Superior temporal gyrus (tissue), 1 donor: Measurements from ENCODE around the gene ZNF182.
"Not testable (repeated sequence)": the region's sequence is repeated elsewhere in the genome, so short reads cannot be mapped to it uniquely, and the experiment has no call there.

Experiments used
- DNase-seq: peaks from one replicate; pipeline ENCODE4 v3.0.0-alpha.2; 2016; ENCODE audit errors: extremely low spot score

The ZNF182 gene

DNA sequence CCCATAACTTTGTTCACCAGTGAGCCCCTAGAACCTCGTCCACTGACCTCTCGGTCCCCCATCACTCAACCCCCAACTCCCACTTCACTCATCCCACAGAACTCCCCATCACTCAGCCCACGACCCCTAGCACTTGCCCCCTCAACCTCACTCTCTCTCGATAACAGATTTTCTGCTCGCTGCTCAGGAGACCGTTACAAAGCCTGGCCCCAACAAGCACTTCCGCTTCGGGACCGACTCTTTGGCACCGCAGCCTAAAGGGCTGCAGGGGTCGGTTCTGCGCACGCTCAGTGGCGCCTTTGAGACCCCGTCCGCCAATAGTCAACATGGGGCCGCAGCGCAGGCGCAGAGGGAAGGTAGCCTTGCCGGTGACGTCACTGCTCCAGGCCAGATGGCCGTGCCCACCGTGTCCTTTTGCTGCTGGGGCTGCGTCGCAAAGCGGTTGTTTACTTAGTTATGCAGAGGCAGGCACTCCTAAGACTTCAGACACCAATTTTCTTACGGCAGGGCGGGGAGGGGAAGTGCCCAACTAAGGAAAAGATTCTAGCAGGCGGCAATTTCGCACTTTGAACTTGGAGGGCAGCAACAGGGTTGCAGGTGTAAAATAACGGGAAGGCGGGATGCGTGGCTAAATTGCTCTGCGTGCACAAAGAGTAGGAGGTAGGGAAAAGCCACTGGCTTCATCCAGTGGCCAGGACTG is at the start of gene ZNF182:
TSS of gene ZNF182 (minus strand) at position 232 of the 700 bp plus-strand sequence. CDS start 1,380 bp downstream, outside the sequence.
- peak; percentile 89 for DNase-seq

DNA sequence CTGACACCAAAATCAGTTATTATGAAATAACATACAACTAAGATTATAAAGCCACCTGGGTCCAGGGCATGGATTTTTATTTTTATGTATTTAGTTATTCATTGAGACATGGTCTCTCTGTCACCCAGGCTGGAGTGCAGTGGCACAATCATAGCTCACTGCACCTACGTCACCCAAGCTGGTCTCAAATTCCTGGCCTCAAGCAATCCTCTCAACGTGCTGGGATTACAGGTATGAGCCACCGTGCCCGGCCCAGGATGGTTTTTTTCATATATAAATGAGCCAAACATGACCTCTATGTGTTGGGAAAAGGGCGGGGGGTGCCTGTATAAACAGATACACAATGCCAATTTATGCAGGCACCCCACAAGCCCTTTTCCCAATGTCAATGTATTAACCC is 43.1 kb upstream of the ZNF182 start:
- DNase-seq: no peak

DNA sequence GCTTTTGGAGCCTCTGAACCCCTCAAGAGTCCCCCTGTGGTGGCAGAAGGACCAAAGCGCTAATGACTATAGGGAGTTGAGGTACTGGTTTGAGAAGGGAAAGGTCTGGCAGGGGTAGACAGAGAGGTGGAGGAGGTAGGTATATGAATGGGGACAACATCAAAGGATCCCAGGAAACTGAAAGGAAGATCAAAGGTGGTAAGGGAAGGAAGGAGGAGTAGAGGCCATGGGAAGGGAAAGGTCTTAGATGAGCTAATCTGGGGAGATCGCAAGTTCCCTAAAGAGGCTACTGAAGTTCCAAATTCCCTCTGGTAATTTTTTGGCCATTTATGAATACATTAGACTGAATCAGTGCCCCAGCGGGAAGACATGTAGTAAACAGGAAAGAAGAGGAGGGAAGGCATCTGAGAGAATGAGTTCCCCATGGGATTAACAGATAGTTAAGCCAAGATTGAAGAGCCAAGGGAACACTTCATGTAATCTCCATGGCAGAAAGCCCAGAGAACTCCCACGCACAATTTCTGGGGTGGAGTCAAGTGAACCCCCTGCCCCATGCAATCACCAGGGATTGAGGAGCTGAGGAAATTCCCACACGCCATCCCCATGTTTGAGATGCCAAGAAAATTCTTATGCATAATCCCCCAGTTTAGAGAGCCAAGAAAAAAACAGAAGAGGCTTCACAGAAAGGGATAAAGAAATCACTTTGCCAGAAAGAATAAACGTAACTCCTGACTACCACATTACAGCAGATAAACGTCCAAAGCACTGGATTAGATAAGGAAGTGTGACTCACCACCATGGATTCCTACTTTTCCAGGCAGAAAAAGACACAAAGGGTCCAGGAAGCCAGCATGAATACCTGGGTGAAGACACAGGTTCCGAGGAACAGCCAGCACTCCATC is 41.9 kb upstream of the ZNF182 start:
- no peak for DNase-seq

DNA sequence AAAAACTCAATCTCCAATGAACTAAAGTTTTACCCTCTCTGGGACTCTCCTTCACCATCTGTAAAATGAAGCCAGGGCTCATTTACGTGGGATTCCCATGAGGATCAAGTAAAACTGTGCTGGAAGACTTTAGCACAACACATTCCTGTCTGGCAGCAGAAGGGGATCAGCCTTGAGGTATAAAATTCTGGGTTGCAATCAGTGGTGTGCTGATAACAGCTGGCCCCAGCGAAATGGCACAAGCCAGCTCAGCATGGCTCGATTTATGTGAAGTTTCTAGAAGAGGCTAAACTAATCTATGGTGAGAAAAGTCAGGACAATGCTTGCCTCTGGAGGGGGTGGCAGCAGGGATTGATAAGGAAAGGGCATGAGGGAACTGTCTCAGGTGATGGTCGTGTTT is 39.3 kb upstream of the ZNF182 start:
- no peak for DNase-seq

DNA sequence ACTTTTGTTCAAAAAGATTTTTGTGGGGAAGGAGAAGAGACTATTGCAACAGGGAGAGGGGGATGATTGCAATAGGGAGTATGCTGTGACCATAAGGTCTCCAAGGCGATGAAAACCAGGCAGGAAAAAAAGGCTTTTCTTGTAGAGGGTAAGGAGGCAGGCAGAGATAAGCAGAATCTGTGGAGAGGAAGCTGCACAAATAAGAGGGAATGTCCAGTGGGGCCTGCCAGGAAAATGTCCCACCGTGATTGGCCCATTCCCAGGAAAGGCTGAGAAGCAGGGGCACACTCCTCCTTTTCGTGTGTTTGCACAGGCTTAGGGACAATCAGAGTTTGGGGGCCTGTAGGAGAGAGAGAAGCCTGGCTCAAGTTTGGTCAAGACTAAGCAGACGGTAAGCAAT is 32.1 kb upstream of the ZNF182 start:
- DNase-seq: no peak

DNA sequence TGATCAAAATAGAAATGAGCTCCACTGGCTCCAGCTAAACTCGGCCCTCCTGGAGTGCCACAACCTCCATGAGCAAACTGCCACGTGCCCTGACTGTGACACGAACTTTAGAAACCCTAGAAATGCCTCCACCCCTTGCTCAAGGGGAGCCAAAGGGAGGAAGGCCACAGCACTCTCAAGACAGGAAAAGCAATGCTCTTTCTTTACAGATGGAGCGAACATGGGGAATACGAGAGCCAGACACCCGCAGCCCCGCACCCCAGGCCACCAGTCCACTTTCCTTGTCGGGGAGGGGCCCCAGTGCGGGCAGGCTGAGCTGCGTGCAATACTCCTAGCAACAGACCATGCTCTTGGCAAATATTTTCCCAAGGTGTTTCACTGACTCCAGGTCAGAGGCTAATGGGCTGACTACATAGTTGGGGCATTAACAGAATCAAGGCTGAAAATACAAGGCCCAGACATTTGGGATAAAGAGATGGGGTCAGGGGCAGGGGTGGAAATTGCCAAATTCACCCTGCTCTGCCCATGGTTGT is 26.9 kb upstream of the ZNF182 start:
- DNase-seq: not testable (repeated sequence)

DNA sequence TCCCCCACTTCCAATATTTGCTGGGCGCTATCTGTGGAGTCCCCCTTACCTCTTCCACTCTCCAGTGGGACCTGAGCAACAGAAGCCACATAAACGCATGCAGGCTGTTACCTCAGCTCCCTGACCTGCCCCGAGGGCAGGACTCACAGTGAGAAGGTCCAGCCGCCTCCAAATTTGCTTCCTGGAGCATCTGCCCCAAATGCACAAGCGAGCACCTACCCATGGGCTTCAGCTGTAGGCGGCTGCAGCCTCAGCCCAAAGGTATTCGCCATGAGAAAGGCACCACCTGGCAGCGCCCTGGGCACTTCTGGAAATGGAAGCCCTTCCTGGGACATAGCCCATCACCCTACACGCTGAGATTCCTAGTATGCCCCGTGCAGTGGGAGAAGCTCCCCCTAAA is 26.4 kb upstream of the ZNF182 start:
- no peak for DNase-seq

DNA sequence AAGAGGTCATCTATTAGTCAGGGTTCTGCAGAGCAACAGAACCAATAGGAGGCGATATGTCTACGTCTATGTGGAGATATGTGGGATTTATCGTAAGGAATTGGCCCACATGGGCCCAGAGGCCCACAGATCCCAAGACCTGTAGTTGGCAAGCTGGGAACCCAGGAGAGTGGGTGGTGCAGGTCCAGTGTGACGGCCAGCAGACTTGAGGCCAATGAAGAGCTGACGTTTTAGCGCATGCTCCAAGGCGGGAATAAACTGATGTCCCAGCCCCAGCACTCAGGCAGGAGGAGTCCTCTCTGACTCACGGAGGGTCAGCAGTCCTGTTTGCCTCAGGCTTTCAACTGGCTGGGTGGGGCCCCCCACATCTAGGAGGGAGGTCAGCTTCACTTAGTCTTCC is 24.3 kb upstream of the ZNF182 start:
- no peak for DNase-seq

DNA sequence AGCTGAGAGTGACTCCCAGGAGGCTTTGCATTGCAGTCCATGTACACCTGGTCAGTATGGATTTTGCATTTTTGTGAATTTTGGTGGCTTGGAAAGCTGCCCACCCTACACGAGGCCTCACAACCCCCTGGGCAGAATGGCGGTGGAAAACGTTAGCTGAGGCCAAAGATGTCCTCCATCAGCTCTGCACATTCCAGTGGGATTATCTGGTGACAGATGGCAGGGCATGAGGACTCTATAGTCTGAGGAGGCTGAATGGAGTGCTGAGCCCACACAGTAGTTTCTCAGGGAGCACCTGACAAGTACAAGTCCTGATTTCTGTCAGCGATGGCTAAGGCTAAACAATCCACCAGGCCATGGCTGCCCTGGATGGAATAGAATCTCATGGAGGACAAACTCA is 23.8 kb upstream of the ZNF182 start:
- not testable (repeated sequence) for DNase-seq

DNA sequence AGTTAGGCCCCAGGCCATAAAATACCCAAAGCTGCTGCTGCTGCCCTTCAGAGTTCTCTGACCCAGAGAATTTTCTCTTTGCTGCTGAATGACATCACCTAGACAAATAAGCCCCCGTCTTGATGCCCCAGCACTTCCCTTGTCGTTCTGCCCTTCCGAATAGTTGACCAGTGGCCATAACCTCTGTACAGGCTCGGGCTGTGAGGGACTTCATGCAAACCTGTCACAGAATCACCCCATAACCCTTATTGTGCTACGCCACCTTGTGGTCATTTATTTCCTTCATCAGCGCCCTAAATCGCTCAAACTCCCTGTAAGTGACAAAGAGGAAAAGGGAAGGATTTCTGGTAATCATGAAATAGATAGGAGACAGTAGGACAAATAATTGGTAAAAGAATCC is 21.8 kb upstream of the ZNF182 start:
- peak; percentile 87 for DNase-seq

DNA sequence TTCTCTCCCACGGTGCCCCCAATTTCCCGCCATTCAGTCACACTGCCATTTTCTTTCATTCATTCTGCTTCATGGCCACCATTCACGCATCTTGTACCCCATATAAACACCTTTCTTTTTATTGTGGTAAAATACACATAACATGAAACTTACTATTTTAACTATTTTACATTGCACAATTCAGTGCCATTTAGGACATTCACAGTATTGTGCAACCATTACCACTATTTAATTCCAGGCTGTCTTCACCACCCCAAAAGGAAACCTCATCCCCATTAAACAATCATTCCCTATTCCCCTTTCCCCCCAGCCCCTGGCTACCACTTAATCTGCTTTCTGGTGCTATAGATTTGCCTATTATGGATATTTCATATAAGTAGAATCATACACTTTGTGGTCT is 18.9 kb upstream of the ZNF182 start:
- DNase-seq: no peak

DNA sequence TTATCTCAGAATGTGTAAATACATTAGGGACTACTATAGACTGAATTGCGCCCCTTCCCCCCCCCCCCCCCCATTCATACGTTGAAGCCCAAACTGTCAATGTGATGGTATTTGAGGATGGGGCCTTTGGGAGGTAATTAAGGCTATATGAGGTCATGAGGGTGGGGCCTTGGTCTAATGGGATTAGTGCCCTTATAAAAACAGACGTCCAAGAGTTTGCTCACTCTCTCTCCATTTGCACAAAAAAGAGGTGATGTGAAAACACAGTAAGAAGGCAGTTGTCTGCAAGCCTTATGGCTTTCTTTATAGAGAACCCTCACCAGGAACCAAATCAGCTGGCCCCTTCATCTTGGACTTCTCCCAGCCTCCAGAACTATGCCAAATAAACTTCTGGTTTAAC is 18.3 kb upstream of the ZNF182 start:
- DNase-seq: no peak

DNA sequence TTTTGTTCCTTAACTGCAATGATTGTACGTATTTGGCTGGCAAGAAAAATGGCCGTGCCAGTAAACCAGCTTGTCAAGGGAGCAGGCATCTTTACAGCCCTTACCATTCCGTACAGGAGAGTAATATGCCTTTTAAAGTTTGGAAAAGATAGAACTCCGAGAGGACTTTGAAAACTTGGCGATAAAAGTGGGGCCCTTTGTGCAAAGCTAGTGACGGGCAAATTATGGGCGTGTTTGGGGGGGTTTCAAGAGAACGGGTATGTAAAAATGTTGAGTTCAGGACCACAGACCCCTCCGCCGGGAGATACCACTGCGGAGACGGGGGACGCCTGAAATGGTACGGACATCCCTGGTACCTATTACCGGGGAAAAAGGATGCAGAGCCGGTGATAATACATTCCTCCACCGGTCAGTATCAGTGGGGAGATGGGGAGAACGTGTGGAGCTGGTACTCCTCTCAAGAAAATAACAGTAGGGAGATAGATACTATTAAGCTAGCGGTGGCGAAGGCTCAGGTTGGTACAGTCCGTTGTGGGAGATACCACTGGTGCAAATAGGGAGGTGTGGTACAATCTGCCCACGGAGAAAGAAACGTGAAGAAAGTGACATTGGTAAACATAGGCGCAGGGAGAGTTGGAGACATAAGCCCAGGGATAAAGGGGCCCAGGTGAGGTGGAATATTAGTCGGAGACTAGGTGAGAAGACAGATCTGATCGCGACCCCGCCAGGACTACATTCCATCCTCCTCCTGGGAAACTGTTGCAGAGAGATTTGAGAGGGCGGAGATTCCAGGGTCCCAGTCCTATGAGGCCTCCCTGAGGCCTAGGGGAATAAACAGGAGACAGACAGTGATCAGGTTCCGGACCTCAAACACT is 17.5 kb upstream of the ZNF182 start:
- peak; percentile 80 for DNase-seq

DNA sequence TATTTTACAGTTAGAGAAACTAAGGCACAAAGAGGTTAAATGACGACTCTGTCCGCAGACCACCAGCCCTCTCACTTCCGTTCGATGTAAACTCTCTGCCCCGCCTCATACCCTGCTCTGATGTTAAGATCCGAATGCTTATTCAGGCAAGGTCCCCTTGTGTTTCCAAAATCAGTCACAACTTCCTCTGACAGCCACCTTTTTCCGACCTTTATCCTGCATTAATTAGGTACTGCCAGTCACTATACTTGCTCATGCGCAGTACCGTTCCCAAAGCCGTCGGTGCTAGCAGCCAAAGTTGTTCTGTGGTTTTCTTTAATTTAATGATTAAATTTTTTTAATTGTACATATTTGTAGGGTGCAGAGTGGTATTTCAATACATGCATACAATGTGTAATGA is 16.7 kb upstream of the ZNF182 start:
- DNase-seq: peak; percentile 10

DNA sequence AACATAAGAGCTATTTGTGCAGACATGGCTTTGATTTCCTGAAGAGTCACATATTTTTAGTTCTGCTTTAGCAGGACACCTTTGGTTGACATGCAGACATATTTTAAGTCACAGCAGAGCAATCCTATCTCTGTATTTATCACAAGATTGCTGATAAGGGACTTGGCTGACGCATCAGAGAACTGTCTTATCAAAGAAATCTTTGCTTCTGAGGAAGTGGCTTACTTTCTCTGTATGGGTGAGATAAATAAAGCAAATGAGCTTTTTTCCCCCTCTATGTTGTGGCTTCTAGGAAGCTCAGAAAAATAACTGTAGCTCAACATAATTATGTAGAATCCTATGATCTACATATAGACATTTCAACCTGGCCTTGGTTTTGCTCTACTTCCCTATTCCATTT is 16.1 kb upstream of the ZNF182 start:
- DNase-seq: not testable (repeated sequence)

DNA sequence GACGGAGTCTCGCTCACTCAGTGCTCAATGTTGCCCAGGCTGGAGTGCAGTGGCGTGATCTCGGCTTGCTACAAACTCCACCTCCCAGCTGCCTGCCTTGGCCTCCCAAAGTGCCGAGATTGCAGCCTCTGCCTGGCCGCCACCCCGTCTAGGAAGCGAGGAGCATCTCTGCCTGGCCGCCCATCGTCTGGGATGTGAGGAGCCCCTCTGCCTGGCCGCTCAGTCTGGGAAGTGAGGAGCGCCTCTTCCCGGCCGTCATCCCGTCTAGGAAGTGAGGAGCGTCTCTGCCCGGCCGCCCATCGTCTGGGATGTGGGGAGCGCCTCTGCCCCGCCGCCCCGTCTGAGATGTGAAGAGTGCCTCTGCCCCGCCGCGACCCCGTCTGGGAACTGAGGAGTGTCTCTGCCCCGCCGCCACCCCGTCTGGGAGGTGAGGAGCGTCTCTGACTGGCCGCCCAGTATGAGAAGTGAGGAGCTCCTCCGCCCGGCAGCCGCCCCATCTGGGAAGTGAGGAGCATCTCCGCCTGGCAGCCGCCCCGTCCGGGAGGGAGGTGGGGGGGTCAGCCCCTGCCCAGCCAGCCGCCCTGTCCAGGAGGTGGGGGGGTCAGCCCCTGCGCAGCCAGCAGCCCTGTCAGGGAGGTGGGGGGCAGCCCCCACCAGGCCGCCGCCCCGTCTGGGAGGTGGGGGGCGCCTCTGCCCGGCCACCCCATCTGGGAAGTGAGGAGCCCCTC is 13.0 kb upstream of the ZNF182 start:
- DNase-seq: not testable (repeated sequence)

DNA sequence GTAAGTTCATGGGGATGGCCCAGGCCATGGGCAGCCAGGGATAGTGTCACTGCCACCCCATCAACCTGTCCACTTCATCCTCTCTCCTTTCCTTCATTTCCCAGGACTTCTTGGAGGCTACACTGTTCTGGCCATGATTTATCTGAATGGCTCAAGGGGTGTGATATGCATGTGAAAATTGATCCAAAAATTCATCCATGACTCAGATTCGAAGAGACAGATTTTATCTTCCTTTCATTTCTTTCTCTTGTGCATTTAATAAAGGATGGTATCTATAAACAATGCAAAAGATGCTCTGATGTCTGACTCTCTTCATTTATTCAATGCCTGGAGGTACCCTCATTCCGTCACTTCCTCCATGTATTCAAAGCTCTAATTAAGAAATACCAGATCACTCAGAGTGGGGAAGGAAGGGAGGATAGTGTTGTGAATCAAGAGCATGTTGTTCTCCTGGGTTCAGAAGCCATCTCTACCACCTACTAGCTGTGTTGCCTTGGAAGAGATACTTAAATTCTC is 5.7 kb upstream of the ZNF182 start:
- DNase-seq: not testable (repeated sequence)

DNA sequence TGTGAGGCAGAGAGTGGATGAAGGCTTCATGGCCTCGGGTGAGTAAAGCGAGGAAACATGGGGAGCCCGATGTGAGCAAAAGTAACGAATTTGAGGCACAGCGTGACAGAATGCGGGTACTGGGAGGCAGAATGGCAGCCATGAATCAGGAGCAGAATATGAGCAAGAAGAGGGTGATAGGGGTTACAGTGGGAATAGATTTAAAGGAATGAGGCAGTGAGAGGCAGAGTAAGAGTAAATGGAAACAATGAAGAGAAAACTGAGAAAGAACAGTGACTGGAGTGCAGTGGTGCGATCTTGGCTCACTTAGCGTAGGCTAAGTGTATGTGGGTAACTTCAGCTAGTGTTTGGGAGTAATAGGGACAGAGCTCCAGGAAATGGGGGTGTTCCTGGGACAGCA is 2.9 kb upstream of the ZNF182 start, which contains the start of gene SPACA5:
TSS of gene SPACA5 (plus strand) at position 301 of the 400 bp plus-strand sequence. CDS start 815 bp downstream, outside the sequence.
- not testable (repeated sequence) for DNase-seq

DNA sequence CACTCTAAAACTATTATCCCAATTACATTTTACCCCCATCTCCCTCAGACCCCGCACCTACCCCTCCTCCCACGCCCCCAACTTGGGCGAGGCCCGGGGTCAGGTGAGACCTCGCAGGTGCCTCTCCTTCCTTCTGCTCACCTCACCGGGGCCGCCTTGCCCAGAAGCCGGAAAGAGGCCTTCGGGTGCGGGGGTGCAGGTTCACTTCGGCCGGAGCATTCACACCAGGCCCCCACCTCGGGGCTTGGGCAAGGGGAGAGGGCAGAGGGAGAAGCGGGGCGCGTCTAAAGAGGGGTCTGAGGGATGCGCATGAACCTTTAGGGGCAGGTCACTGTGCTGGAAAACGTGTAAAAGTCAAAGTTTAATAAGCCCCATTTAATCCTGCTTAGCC is 427 bp downstream of the ZNF182 start:
- DNase-seq: no peak

DNA sequence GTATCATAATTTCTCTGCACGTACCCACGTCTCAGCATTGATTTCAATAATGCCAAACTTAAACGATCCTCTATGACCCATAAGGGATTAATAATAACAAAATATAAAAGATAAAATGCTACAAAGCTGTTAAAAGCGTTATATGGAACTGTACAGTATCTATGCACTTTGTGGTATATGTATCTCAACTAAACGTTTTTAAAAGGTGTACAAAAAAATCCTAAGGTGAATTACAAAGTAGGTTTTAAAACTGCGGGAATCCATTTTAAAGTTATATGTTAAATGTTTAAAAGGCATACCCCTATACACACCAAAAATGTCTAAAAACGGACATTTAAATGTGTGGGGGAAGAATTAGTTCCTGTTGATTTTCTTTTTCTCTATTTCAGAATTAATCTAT is 860 bp downstream of the ZNF182 start:
- DNase-seq: no peak

DNA sequence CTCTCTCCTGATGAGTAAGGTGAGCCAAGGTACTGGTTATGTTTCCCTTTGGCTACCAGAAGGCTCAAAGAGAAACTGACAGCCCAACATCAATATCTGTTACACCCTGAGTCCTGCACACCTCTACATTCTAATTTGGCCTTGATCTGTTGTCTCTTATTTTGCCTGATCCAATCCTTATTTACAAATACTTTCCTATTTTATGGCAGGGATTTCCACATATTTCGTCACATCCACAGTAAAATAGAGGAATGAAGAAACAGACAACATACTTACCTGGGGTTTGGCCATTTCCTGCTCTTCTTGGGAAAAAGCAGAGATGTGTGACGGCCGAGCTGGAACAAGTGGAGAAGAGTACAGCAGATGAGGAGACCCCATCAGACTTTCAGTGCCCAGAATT is 1.5 kb downstream of the ZNF182 start:
- no peak for DNase-seq
